Kidney (tissue), 14 donors: ENCODE measurements around the gene PSTPIP2. TPM values are rescaled to one million over a fixed set of nuclear protein-coding genes. Genes with fewer than 3 reads are reported as not detected.

Experiments used
- DNase-seq, 5 donors: peaks; one replicate each; pipeline ENCODE4 v3.0.0-alpha.2; 2013 to 2020
- FAIRE-seq: peaks from 2 replicates; lab custom pipeline; 2012; peaks lifted over from hg19 to GRCh38; lab: Jason Lieb, UNC
- H3K27ac ChIP-seq, 2 donors: one replicate each; pipeline ENCODE4 v1.7.0; 2013; ENCODE audit warnings: low read depth in 2 of 2, low read length in 2 of 2, inconsistent platforms in 1 of 2
- H3K27me3 ChIP-seq: one replicate; pipeline ENCODE4 v1.7.1; 2013; ENCODE audit warnings: low read length, inconsistent platforms; ENCODE audit not compliant: control insufficient read depth, insufficient read depth
- H3K36me3 ChIP-seq, 3 donors: one replicate each; pipeline versions ENCODE4 v1.7.0 to v1.7.1; 2013; ENCODE audit warnings: low read length in 3 of 3, control low read depth in 1 of 3, inconsistent platforms in 1 of 3; ENCODE audit not compliant: insufficient read depth in 3 of 3, control insufficient read depth in 2 of 3
- H3K4me1 ChIP-seq, 3 donors: one replicate each; pipeline versions ENCODE4 v1.7.0 to v1.7.1; 2013; ENCODE audit warnings: low read length in 3 of 3, inconsistent platforms in 1 of 3, low read depth in 1 of 3; ENCODE audit not compliant: control insufficient read depth in 2 of 3, insufficient read depth in 2 of 3
- H3K4me3 ChIP-seq, 3 donors: one replicate each; pipeline versions ENCODE4 v1.7.0 to v1.8.1; 2013; ENCODE audit warnings: low read length in 3 of 3, control low read depth in 1 of 3, inconsistent platforms in 1 of 3
- H3K9ac ChIP-seq, 3 donors: one replicate each; pipeline versions ENCODE4 v1.7.0 to v1.7.1; 2013; ENCODE audit warnings: low read length in 3 of 3, control low read depth in 1 of 3, inconsistent platforms in 1 of 3
- H3K9me3 ChIP-seq, 3 donors: one replicate each; pipeline versions ENCODE4 v1.7.0 to v1.7.1; 2013; ENCODE audit warnings: low read length in 3 of 3, control low read depth in 1 of 3, inconsistent platforms in 1 of 3; ENCODE audit not compliant: control insufficient read depth in 2 of 3, insufficient read depth in 1 of 3
- CTCF ChIP-seq: IDR thresholded peaks from 3 replicates; pipeline ENCODE4 v1.5.1; 2012; ENCODE audit warnings: mild to moderate bottlenecking, moderate library complexity, borderline replicate concordance; ENCODE audit not compliant: insufficient read depth; ENCODE audit errors: extremely low read depth
- intact Hi-C: fragments of 100-400 bp; cut with DNase I; formaldehyde crosslinking; loops from one replicate; pipeline ENCODE4 v1.11.1; 2022
- polyA plus RNA-seq: library from polyadenylated mRNA; stranded (reverse); fragments of 350-450 nt; fragmentation: Illumina TruSeq; extraction: RNeasy Lipid Tissue Mini Kit (QIAGEN cat#74804); gene quantifications from one replicate; pipeline ENCODE4 v1.2.3, GENCODE V29; 2014; ENCODE audit warnings: low read depth, low replicate concordance; ENCODE audit not compliant: insufficient read depth
- total RNA-seq: library from RNA; stranded (reverse); fragmentation: NEBNext Ultra II Directional; extraction: Animal tissue kit (Norgen Biotek cat#: 25700); gene quantifications from one replicate; pipeline ENCODE4 v1.2.1, GENCODE V29; 2021
- donor health status: control.
- donor health status: control.
- donor health status: control.
- donor health status: control.
- donor health status: control.
- donor health status: DM: yes; HTN: yes; CAD: no.
- donor health status: Normal renal cell carcinoma (clear cell type).

PSTPIP2 gene
- total and polyA plus RNA-seq, 2 donors from 2014 or later: 1.3 to 11.1 TPM

GRCh38 chr18:46034230-46034629 is 37.8 kb downstream of the PSTPIP2 start:
- Histone ChIP-seq H3K27me3 (no peaks in the 10 kb centered on the region), H3K4me1 (no peaks in the 10 kb centered on the region), H3K27ac (no peak overlapping the region), H3K9me3 (no peaks in the 10 kb centered on the region), H3K9ac (no peak overlapping the region), H3K4me3 (no peak overlapping the region), H3K36me3 (no peaks in the 10 kb centered on the region)
- no peak for FAIRE-seq
- no peak for DNase-seq
- no peak for TF ChIP-seq CTCF
- intact Hi-C loops: no loop called here

GRCh38 chr18:46031741-46032140 is 40.3 kb downstream of the PSTPIP2 start:
- Histone ChIP-seq H3K9me3 (no peaks in the 10 kb centered on the region), H3K4me1 (peaks cover 0 to 4% (median 0%) of the 10 kb centered on the region in 3 donors), H3K27me3 (peaks cover 3% of the 10 kb centered on the region), H3K4me3 (no peak overlapping the region), H3K9ac (no peak overlapping the region), H3K36me3 (no peaks in the 10 kb centered on the region), H3K27ac (no peak overlapping the region)
- DNase-seq (no peak), FAIRE-seq (no peak)
- intact Hi-C loops: no loop called here
- TF ChIP-seq CTCF: no peak

- H3K27me3 ChIP-seq: peaks cover 3% of the 10 kb centered on the region
- intact Hi-C loops: no loop called here
- H3K9ac ChIP-seq: peak overlapping the region in 1 of 3 donors; percentile 55
- no peak for TF ChIP-seq CTCF
- no peaks in the 10 kb centered on the region for H3K9me3 ChIP-seq
- peaks cover 0 to 4% (median 0%) of the 10 kb centered on the region in 3 donors for H3K4me1 ChIP-seq
- H3K4me3 ChIP-seq: peak overlapping the region; percentile 28 to 68 (median 53)
- DNase-seq (peak in 1 of 5 donors; percentile 9), FAIRE-seq (no peak)
- no peaks in the 10 kb centered on the region for H3K36me3 ChIP-seq
- no peak overlapping the region for H3K27ac ChIP-seq
Observed at GRCh38 chr18:46028536-46028891, 43.5 kb downstream of the PSTPIP2 start.

- no peaks in the 10 kb centered on the region for H3K9me3 ChIP-seq
- H3K27ac ChIP-seq: no peak overlapping the region
- H3K27me3 ChIP-seq: no peaks in the 10 kb centered on the region
- no peaks in the 10 kb centered on the region for H3K36me3 ChIP-seq
- H3K4me3 ChIP-seq: no peak overlapping the region
- no peak for TF ChIP-seq CTCF
- no peak for DNase-seq
- intact Hi-C loops: no loop called here
- FAIRE-seq: no peak
- H3K9ac ChIP-seq: no peak overlapping the region
- no peaks in the 10 kb centered on the region for H3K4me1 ChIP-seq
Observed at GRCh38 chr18:46019936-46020335, 52.1 kb downstream of the PSTPIP2 start.
